Measurements from ENCODE around the gene ARAP1. TPM values are rescaled to one million over a fixed set of nuclear protein-coding genes. Genes with fewer than 3 reads are reported as not detected.
A peak's percentile ranks its signal among the peaks of the same experiment; 100 is the strongest.

The ARAP1 gene
- total and polyA plus RNA-seq, 2 of the 8 experiments (the other 6 are each of a cell fraction or from before 2014, with no cell fraction given): 25.7 to 61.6 TPM

- H3K18ac ChIP-seq (ENCODE audit: extremely low read depth, low read length): no peak overlapping the region
- H3K4me1 ChIP-seq (replicated peaks in 1 of 4; ENCODE audit: control insufficient read depth in 3 of 4, insufficient read depth in 4 of 4, low read length in 3 of 4): peaks cover 0 to 10% (median 2%) of the 10 kb centered on the region in 4 experiments; a peak in 4 of 7 replicates
- H4K8ac ChIP-seq (ENCODE audit: extremely low read depth, insufficient read depth, low read length): no peak overlapping the region
- H3K79me1 ChIP-seq (ENCODE audit: low read depth, low read length): no peaks in the 10 kb centered on the region
- H2BK15ac ChIP-seq (ENCODE audit: low read length): peak overlapping the region; percentile 75; the same call in 1 of the 2 replicates
- 0 out of 2 replicates have a peak overlapping the region, but pooled peaks have one; percentile 43 for H2BK12ac ChIP-seq (ENCODE audit: low read depth, low read length)
- no peak overlapping the region for H3K56ac ChIP-seq (replicated peaks; ENCODE audit: insufficient read length, low read depth, low read length)
- no peaks in the 10 kb centered on the region for H3K36me3 ChIP-seq (ENCODE audit: control insufficient read depth in 2 of 4, insufficient read depth in 4 of 4, low read length in 3 of 4)
- WGBS, 2 experiments (ENCODE audit: extremely low coverage in 1 of 2, insufficient coverage in 1 of 2, insufficient read length in 1 of 2, insufficient replicate concordance in 2 of 2, low coverage in 1 of 2, low lambda C conversion rate in 2 of 2, missing lambda C conversion rate in 1 of 2): 94% methylated on average over 17 of the region's 17 CpGs; no CpG with 5 or more reads in 1 of the 2 experiments
- H3K4ac ChIP-seq (replicated peaks; ENCODE audit: insufficient read length, low read depth, low read length): no peak overlapping the region
- no peaks in the 10 kb centered on the region for H3K9me3 ChIP-seq (ENCODE audit: insufficient read depth in 2 of 2, low read depth in 1 of 2, low read length in 1 of 2)
- H2AK5ac ChIP-seq (ENCODE audit: low read depth, low read length): 0 out of 2 replicates have a peak overlapping the region, but pooled peaks have one; percentile 33
- no peaks in the 10 kb centered on the region for H3K79me2 ChIP-seq (ENCODE audit: control insufficient read depth in 1 of 2, insufficient read depth in 2 of 2, low read length in 2 of 2)
- FAIRE-seq (no peak), DNase-seq (ENCODE audit: low read depth in 1 of 2, low spot score in 2 of 2) (no peak)
- H3K4me2 ChIP-seq (ENCODE audit: insufficient read depth in 1 of 2, low read depth in 2 of 2, low read length in 2 of 2): no peak overlapping the region
- TF ChIP-seq CHD1 (IDR thresholded peaks at IDR 0.05; ENCODE audit: low read depth, low read length): no peak
- H4K5ac ChIP-seq (ENCODE audit: insufficient read length, low read depth, low read length): no peak overlapping the region
- no peak overlapping the region for H3K4me3 ChIP-seq (ENCODE audit: extremely low read depth in 1 of 4, insufficient read depth in 2 of 4, low read depth in 3 of 4, low read length in 4 of 4)
- H2AFZ ChIP-seq (ENCODE audit: low read length): no peak overlapping the region
- H3K23me2 ChIP-seq (ENCODE audit: low read depth, low read length): no peaks in the 10 kb centered on the region; the same call in 1 of the 2 replicates
- H4K20me1 ChIP-seq (replicated peaks in 1 of 2; ENCODE audit: control insufficient read depth in 1 of 2, insufficient read depth in 2 of 2, low read length in 2 of 2): peaks cover 0 to 2% of the 10 kb centered on the region in 2 experiments
- H3K9ac ChIP-seq (replicated peaks in 1 of 4; ENCODE audit: extremely low read depth in 1 of 4, low read depth in 3 of 4, low read length in 3 of 4): no peak overlapping the region
- CTCF ChIA-PET (ENCODE audit: partially characterized antibody): interaction anchor here (0.7 to 1.5 kb wide), 6 partner anchors 12 to 129 kb away, joined by 3 to 4 read pairs (median 3); no protein-coding TSS in a partner anchor
- H4K91ac ChIP-seq (replicated peaks; ENCODE audit: insufficient read length, low read length): no peak overlapping the region
- 0 out of 2 replicates have a peak overlapping the region, but pooled peaks have one; percentile 21 for H2BK5ac ChIP-seq (ENCODE audit: low read depth, low read length)
- H3K23ac ChIP-seq (ENCODE audit: insufficient read length): no peak overlapping the region
- POLR2A ChIA-PET (ENCODE audit: partially characterized antibody): interaction anchor here (0.9 kb wide), 2 partner anchors 18 to 24 kb away, joined by 4 read pairs; no protein-coding TSS in a partner anchor
- H3K14ac ChIP-seq (ENCODE audit: insufficient read length): no peak overlapping the region
- H2BK20ac ChIP-seq (ENCODE audit: low read length): no peak overlapping the region
- no peak overlapping the region for H3K27ac ChIP-seq (ENCODE audit: low read depth, low read length)
- H3K27me3 ChIP-seq (replicated peaks in 1 of 4; ENCODE audit: control insufficient read depth in 3 of 4, extremely low read depth in 1 of 4, insufficient read depth in 3 of 4, low read length in 3 of 4): peaks cover 0 to 8% (median 4%) of the 10 kb centered on the region in 4 experiments; a peak in 3 of 7 replicates
- no peak overlapping the region for H2BK120ac ChIP-seq (replicated peaks; ENCODE audit: low read depth, low read length)
Measured at GRCh38 chr11:72758690-72759389, 6.6 kb upstream of the ARAP1 start.

Data from H1 (cell line).